HG02798 (cell line): ENCODE data around the gene HOXC13.

Experiments
- ATAC-seq: cut with Tn5 transposase; IDR thresholded peaks from one replicate; pipeline ENCODE4 v1.9.1; 2021; ENCODE audit warnings: mild to moderate bottlenecking; ENCODE audit not compliant: unreplicated experiment, poor library complexity

Gene HOXC13

GRCh38 chr12:53953831-53954693 lies 15.4 kb downstream of the HOXC13 start:
- no peak for ATAC-seq

- no peak for ATAC-seq
These were observed 16.0 kb downstream of the HOXC13 start, which contains the start of gene HOXC12 for GRCh38 chr12:53954694-53955035. HOXC12 (plus strand) TSS chr12:53954903; CDS start chr12:53954930, 27 bp downstream.

GRCh38 chr12:53955036-53955775 lies 16.6 kb downstream of the HOXC13 start:
- ATAC-seq = no peak

GRCh38 chr12:53955776-53956250 lies 17.2 kb downstream of the HOXC13 start:
- no peak for ATAC-seq

- no peak for ATAC-seq
These were observed 17.7 kb downstream of the HOXC13 start for GRCh38 chr12:53956251-53956887.

GRCh38 chr12:53956914-53957536 lies 18.4 kb downstream of the HOXC13 start:
- ATAC-seq = no peak

GRCh38 chr12:53958128-53958527 lies 19.5 kb downstream of the HOXC13 start:
- no peak for ATAC-seq

- ATAC-seq = no peak
These were observed 20.7 kb downstream of the HOXC13 start for GRCh38 chr12:53959314-53959713.

- no peak for ATAC-seq
These were observed 21.8 kb downstream of the HOXC13 start for GRCh38 chr12:53960187-53961024.

GRCh38 chr12:53961025-53961761 lies 22.6 kb downstream of the HOXC13 start:
- ATAC-seq = no peak

GRCh38 chr12:53963005-53963404 lies 24.4 kb downstream of the HOXC13 start:
- ATAC-seq = no peak

- ATAC-seq = no peak
These were observed 25.0 kb downstream of the HOXC13 start for GRCh38 chr12:53963434-53964314.

GRCh38 chr12:53964315-53964713 lies 25.7 kb downstream of the HOXC13 start:
- ATAC-seq = no peak

GRCh38 chr12:53965281-53966084 lies 26.9 kb downstream of the HOXC13 start:
- ATAC-seq = no peak

- no peak for ATAC-seq
These were observed 27.4 kb downstream of the HOXC13 start for GRCh38 chr12:53966085-53966384.

GRCh38 chr12:53966385-53967133 lies 27.9 kb downstream of the HOXC13 start:
- no peak for ATAC-seq
